ENCODE results near the gene MIEF1. TPM values are rescaled to one million over a fixed set of nuclear protein-coding genes. Genes with fewer than 3 reads are reported as not detected.

Gene MIEF1
- total RNA-seq, 6 experiments from 2014 or later: 26.4 to 32.8 (median 28.7) TPM

DNA sequence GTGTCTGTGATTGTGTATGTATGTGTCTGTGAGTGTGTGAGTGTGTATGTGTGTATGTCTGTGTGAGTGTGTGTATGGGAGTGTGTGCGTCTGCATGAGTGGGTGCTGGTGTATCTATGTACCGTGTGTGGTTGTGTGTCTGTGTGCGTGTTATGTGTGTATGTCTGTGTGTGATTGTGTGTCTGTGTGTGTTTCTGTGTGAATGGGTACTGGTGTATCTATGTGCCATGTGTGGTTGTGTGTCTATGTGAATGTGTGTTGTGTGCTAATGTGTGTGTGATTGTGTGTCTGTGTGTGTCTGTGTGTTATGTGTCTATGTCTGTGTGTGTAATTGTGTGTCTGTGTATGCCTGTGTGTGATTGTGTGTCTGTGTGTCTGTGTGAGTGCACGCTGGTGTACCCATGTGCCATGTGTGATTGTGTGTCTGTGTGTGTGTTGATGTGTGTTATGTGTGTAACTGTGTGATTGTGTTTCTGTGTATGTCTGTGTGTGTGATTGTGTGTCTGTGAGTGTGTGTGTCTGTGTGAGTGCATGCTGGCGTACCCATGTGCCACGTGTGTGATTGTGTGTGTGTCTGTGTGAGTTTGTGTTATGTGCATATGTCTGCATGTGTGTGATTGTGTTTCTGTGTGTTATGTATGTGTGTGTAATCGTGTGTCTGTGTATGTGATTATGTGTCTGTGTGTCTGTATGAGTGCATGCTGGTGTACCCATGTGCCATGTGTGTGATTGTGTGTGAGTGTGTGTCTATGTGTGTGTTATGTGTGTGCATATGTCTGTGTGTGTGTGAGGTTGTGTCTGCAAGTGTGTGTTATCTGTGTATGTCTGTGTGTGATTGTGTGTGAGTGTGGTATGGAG, 61.7 kb downstream of the MIEF1 start:
- no peak overlapping the region for H3K27ac Mint-ChIP-seq
- H3K4me1 Mint-ChIP-seq (ENCODE audit: low read depth): no peaks in the 10 kb centered on the region; the same call in 1 of the 2 replicates
- DNase-seq: no peak
- no peak for TF ChIP-seq CTCF (IDR thresholded peaks at IDR 0.05)
- peaks cover 22% of the 10 kb centered on the region for H3K27me3 Mint-ChIP-seq (ENCODE audit: insufficient read depth)
- no peaks in the 10 kb centered on the region for H3K36me3 Mint-ChIP-seq (ENCODE audit: low read depth)
- peaks cover 8% of the 10 kb centered on the region for H3K9me3 Mint-ChIP-seq
- no peak overlapping the region for H3K4me3 Mint-ChIP-seq

DNA sequence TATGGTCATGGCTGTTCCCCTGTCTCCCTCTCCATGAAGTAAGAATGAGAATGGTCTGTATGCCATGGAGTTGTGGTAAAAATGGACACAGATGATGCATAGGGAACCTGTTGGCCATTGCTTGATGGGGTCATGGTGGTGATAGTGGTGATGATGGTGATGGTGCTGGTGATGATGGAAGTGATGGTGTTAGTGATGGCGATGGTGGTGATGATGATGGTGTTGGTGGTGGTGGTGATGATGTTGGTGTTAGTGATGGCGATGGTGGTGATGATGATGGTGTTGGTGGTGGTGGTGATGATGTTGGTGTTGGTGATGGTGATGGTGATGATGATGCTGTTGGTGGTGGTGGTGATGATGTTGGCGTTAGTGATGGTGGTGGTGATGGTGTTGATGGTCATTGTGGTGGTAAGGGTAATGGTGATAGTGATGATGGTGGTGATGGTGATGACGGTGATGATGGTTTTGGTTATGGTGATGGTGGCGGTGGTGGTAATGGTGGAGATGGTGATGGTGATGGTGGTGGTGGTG, 63.4 kb downstream of the MIEF1 start:
- no peak overlapping the region for H3K27ac Mint-ChIP-seq
- no peak for DNase-seq

DNA sequence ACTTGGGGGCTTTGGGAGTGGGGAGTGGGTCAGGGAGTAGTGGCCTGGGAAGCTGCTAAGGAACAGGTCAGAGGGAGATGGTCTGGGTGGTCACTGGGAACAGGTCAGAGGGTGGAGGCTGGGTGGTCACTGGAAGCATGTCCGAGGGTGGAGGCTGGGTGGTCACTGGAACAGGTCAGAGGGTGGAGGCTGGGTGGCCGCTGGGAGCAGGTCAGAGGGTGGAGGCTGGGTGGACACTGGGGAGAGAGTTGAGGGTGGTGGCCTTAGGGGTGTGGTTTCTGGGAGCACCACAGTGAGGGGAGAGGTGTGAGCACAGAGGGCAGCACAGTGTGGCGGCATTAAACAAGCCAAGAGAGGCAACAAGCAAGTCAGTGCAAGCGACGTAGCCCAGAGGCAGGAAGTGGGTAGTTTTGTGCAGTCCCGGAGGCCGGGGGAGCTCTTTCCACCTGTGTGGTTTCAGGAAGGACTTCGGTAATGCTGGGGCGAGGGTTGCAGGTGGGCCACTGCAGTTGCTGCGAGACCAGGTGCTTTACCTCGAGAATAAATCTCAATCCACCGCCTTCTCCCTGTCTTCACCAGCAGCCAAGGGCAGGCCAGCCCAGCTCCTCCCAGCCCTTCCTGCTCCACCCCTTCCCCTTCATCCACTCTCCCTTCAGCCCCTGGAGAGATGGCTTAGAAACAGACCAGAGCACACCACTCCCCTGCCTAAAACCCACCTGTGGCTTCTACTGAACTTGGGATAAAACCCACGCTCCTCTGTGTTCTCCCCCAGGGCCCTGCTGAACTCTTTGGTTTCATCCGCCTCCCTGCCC, 65.3 kb downstream of the MIEF1 start:
- Mint-ChIP-seq H3K9me3 (peaks cover 8% of the 10 kb centered on the region), H3K4me3 (no peak overlapping the region), H3K27me3 (ENCODE audit: insufficient read depth) (peaks cover 8% of the 10 kb centered on the region), H3K4me1 (ENCODE audit: low read depth) (no peaks in the 10 kb centered on the region), H3K27ac (no peak overlapping the region), H3K36me3 (ENCODE audit: low read depth) (no peaks in the 10 kb centered on the region)
- DNase-seq: no peak
- no peak for TF ChIP-seq CTCF (IDR thresholded peaks at IDR 0.05)

More for the DNA sequence above, 63.4 kb downstream of the MIEF1 start:
- H3K4me1 Mint-ChIP-seq (ENCODE audit: low read depth): no peaks in the 10 kb centered on the region
- TF ChIP-seq CTCF (IDR thresholded peaks at IDR 0.05): no peak
- peaks cover 13% of the 10 kb centered on the region for H3K27me3 Mint-ChIP-seq (ENCODE audit: insufficient read depth)
- H3K36me3 Mint-ChIP-seq (ENCODE audit: low read depth): no peaks in the 10 kb centered on the region
- no peak overlapping the region for H3K4me3 Mint-ChIP-seq
- H3K9me3 Mint-ChIP-seq: peaks cover 8% of the 10 kb centered on the region

Other genes with a start within 250 kb of the MIEF1 start
- 1,000 to 10,000 TPM; 1,444 to 1,605 (median 1,488) TPM for gene RPL3, start 182.7 kb upstream of the MIEF1 start, total RNA-seq (2021; fragmentation: NEBNext Ultra II Directional; extraction: Animal tissue kit (Norgen Biotek cat#: 25700))
- 10 to 100 TPM; 16.0 to 20.2 (median 18.5) TPM for gene SYNGR1, start 152.3 kb upstream of the MIEF1 start, total RNA-seq (2021; fragmentation: NEBNext Ultra II Directional; extraction: Animal tissue kit (Norgen Biotek cat#: 25700))
- gene TAB1, start 102.5 kb upstream of the MIEF1 start, total RNA-seq (2021; fragmentation: NEBNext Ultra II Directional; extraction: Animal tissue kit (Norgen Biotek cat#: 25700)): 10 to 100 TPM; 16.0 to 21.2 (median 17.8) TPM
- gene MGAT3, start 45.3 kb upstream of the MIEF1 start, total RNA-seq (2021; fragmentation: NEBNext Ultra II Directional; extraction: Animal tissue kit (Norgen Biotek cat#: 25700)): not detected
- 100 to 1,000 TPM; 227 to 271 (median 249) TPM for gene ATF4, start 18.3 kb downstream of the MIEF1 start, total RNA-seq (2021; fragmentation: NEBNext Ultra II Directional; extraction: Animal tissue kit (Norgen Biotek cat#: 25700))
- 10 to 100 TPM; 60.5 to 85.5 (median 75.9) TPM for gene RPS19BP1, start 30.5 kb downstream of the MIEF1 start, total RNA-seq (2021; fragmentation: NEBNext Ultra II Directional; extraction: Animal tissue kit (Norgen Biotek cat#: 25700))
- not detected for gene CACNA1I, start 68.5 kb downstream of the MIEF1 start, total RNA-seq (2021; fragmentation: NEBNext Ultra II Directional; extraction: Animal tissue kit (Norgen Biotek cat#: 25700))